Choroid plexus epithelial cell (primary cell): ENCODE measurements around the gene ZFP36L1.

Source experiments
- DNase-seq: peaks from one replicate; pipeline ENCODE4 v3.0.0-alpha.2; 2010; ENCODE audit warnings: low read depth
- H3K4me3 ChIP-seq: 2 replicates; pipeline ENCODE4 v1.5.1; 2011; ENCODE audit warnings: low read depth, mild to moderate bottlenecking, control low read depth, low read length, moderate library complexity
- TF ChIP-seq, protein P1 (sequence below): conservative IDR thresholded peaks from 2 replicates; pipeline ENCODE4 v1.5.1; 2011; ENCODE audit warnings: low read depth, mild to moderate bottlenecking, control low read depth, inconsistent platforms, low read length, moderate library complexity

ZFP36L1 gene, protein sequence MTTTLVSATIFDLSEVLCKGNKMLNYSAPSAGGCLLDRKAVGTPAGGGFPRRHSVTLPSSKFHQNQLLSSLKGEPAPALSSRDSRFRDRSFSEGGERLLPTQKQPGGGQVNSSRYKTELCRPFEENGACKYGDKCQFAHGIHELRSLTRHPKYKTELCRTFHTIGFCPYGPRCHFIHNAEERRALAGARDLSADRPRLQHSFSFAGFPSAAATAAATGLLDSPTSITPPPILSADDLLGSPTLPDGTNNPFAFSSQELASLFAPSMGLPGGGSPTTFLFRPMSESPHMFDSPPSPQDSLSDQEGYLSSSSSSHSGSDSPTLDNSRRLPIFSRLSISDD

DNA sequence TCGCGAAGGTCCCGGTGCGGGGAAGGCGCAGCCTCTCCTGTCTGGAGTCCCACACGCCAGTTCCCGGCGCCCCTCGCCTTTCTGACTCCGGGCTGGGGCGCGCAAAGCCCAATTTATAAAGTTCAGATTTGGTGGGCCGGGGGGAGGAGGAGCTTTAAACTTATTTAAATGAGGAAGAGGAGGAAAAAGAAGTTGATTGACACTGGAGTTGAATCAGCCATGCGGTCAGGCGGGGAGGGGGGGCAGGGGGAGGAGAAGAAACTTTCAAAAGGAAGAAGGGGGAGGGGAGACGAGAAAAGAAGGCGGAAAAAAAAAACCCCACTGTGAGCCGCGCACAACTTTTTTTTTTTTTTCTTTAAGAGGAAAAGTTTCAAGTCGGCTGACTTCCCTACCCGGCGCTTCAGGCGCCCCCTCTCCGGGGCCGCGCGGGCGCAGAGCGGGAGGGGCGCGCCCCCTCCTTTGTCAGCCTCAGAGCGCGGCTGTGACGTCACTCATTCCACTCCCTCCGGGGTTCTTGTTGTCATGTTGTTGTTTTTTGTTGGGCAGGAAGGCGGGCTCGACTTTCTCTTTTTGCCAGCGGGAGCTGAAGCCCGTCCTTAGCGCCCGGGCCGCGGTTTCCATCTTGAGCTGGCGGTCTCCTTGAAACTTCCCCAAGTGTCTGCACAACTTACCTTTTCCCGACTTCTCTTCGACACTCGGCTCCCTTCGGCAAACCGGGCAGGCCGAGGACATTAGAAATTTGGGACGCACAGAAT, at the start of gene ZFP36L1:
ZFP36L1 (minus strand) TSS at position 89 of the 755 bp plus-strand sequence. CDS start 129 bp downstream, outside the sequence.
- peak; percentile 98 for DNase-seq
- peak within 1 kb of the TSS; percentile 98 for H3K4me3 ChIP-seq
- TF ChIP-seq, protein P1, sequence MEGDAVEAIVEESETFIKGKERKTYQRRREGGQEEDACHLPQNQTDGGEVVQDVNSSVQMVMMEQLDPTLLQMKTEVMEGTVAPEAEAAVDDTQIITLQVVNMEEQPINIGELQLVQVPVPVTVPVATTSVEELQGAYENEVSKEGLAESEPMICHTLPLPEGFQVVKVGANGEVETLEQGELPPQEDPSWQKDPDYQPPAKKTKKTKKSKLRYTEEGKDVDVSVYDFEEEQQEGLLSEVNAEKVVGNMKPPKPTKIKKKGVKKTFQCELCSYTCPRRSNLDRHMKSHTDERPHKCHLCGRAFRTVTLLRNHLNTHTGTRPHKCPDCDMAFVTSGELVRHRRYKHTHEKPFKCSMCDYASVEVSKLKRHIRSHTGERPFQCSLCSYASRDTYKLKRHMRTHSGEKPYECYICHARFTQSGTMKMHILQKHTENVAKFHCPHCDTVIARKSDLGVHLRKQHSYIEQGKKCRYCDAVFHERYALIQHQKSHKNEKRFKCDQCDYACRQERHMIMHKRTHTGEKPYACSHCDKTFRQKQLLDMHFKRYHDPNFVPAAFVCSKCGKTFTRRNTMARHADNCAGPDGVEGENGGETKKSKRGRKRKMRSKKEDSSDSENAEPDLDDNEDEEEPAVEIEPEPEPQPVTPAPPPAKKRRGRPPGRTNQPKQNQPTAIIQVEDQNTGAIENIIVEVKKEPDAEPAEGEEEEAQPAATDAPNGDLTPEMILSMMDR: no peak

DNA sequence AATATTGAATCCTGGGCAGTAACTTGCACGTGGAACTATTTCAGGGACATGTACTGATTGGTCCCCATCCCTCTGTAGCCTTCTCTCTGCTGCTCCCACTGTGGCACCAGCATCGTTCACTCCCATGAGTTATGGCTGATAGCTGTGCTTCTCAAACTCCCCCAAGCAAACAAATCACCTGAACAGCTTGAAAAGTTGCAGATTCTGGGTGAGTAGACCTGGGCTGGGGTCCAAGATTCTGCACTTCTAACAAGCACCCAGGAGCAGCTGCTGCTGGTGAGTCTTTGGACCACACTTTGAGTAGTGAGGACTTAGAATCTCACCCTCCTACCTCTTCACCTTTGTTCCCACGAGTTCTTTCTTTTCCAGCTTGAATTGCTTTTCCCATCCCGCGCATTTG, 49.4 kb upstream of the ZFP36L1 start:
- no peak for DNase-seq
- H3K4me3 ChIP-seq: no peak overlapping the region
- TF ChIP-seq, protein P1: no peak

DNA sequence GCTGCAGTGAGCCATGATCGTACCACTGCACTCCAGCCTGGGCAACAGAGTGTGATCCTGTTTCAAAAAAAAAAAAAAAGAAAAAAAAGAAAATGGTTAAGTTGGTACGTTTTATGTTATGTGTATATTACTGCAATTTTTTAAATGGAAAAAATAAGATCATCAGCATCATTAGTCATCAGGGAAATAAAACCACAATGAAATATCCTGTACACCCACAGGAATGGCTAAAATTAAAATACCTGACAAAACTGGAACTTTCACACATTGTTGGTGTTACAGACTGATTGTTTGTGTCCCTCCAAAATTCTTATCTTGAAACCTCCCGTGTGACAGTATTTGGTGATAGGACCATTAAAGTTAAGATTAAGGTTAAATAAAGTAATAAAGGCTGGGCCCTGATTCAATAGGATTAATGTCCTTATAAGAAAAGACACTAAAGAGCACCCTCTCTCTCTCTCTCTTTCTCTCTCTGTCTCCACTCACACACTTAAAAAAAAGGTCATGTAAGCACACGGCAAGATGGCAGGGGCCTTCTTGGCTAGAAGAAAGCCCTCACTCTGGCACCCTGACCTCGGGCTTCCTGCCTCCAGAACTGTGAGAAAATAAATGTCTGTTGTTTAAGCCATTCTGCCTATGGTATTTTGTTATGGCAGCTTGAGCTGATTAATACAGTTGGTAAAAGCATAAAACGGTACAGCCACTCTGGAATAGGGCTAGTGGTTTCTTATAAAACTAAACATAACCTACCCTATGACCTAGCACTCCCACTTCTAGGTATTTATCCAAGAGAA, 48.3 kb upstream of the ZFP36L1 start:
- DNase-seq: peak; percentile 55
- TF ChIP-seq, protein P1: no peak
- H3K4me3 ChIP-seq: no peak overlapping the region

DNA sequence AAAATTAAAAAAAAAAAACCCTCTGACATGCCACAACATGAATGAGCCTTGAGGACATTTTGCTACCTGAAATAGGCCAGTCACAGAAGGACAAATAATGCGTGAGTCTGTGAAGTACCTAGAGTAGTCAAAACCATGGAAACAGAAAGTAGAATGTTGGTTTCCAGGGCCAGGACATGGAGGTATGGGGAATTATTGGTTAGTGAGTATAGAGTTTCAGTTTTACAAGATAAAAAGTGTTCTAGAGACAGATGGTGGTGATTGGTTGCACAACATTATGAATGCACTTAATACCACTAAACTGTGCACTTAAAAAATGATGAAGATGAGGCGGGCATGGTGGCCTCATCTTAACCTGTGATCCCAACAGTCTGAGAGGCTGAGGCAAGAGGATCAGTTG, 47.6 kb upstream of the ZFP36L1 start:
- TF ChIP-seq, protein P1: no peak
- H3K4me3 ChIP-seq: no peak overlapping the region
- peak; percentile 55 for DNase-seq

DNA sequence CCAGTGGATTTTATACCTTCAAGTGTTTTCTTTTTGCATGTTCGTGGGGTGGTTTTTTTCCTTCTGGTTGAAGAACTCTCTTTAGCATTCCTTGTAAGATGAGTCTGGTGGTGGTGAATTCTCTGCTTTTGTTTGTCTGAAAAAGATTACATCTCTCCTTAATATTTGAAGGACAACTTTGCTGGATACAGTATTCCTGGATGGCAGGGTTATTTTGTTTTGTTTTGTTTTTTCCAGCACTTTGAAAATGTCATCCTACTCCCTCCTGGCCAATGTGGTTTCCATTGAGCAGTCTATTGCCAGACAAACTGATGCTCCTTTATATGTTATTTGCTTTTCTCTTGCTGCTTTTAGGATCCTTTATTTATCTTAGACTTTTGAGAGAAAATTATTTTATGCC, 43.2 kb upstream of the ZFP36L1 start:
- no peak overlapping the region for H3K4me3 ChIP-seq
- TF ChIP-seq, protein P1: no peak
- DNase-seq: no peak

DNA sequence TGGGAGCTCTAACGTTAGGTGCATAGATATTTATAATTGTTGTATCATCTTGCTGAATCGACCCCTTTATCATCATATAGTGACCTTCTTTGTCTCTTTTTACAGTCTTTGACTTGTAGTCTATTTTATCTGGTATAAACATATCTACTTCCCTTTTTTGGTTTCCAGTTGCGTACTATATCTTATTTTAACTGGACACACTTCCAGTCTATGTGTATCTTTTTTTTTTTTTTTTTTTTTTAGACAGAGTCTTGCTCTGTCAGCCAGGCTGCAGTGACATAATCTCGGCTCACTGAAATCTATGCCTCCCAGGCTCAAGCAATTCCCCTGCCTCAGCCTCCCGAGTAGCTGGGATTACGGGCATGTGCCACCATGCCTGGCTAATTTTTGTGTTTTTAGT, 41.9 kb upstream of the ZFP36L1 start:
- no peak for DNase-seq
- TF ChIP-seq, protein P1: no peak
- no peak overlapping the region for H3K4me3 ChIP-seq
